SKM-1 (cell line): ENCODE measurements around the gene ZNF362.
"Not testable (repeated sequence)": the region's sequence is repeated elsewhere in the genome, so short reads cannot be mapped to it uniquely, and the experiment has no call there.

Experiments
- DNase-seq: peaks from one replicate; lab custom pipeline; 2025; ENCODE audit not compliant: unreplicated experiment; lab: John Stamatoyannopoulos, UW

The ZNF362 gene, protein sequence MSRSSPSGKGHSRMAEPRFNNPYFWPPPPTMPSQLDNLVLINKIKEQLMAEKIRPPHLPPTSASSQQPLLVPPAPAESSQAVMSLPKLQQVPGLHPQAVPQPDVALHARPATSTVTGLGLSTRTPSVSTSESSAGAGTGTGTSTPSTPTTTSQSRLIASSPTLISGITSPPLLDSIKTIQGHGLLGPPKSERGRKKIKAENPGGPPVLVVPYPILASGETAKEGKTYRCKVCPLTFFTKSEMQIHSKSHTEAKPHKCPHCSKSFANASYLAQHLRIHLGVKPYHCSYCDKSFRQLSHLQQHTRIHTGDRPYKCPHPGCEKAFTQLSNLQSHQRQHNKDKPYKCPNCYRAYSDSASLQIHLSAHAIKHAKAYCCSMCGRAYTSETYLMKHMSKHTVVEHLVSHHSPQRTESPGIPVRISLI

GRCh38 chr1:33256471-33257206 lies at the start of gene ZNF362:
ZNF362 (plus strand) TSS chr1:33256492; CDS start chr1:33270575, 14,083 bp downstream.
- DNase-seq, result peak; percentile 35

GRCh38 chr1:33211972-33212371 lies 44.3 kb upstream of the ZNF362 start:
- no peak for DNase-seq

GRCh38 chr1:33219886-33220661 lies 36.2 kb upstream of the ZNF362 start:
- no peak for DNase-seq

DNA sequence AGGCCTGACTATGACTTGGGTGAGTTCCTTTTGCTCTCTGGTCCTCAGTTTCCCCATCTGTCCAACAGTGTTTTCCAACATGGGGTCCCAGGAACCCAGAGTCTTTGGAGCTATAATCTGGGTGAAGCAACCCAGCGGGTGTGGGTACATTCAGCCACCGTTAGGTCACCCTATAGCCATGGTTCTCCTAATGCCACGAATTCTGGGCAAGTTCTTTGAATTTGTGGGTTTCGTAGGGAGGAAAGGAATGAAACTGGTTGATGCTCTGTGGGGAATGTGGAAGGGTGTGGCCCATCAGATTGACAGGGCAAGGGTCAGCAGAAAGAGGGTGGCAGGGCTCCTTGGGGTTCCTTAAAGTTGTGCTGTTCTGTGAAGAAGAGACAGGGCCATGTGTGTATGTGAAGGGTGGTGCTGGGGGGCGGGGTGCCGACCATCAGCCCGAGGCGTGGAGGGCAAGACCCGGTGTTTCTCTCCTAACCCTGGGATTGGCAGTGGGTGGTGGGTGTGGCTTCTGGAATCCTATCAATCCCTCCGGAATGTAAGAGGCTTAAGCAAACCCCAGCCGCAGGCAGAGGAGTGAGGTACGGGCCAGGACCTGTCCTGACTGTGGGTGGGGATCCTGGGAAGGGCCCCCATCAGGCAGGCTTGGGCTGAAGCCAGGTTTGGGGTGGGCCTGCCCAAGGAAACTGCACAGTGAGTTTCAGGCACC lies 35.5 kb upstream of the ZNF362 start:
- DNase-seq, result no peak

DNA sequence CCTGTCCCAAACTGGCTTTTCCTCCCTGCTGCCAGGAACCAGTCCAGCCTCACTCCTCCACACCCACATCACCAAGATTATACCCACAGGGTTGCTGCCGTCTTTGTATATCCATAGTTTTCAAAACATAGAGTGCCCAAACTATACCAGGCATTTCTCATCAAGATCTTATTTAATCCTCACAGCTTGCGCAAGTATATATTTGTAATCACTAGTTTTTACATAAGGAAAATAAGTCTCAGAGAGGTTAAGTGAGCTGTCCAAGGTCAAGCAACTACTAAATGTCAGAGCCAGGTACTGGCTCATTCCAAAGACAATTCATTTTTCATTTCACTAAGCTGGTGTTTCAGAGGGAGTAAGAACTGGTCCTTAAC lies 34.9 kb upstream of the ZNF362 start:
- no peak for DNase-seq

- no peak for DNase-seq
These were observed 33.9 kb upstream of the ZNF362 start for GRCh38 chr1:33222381-33222780.

DNA sequence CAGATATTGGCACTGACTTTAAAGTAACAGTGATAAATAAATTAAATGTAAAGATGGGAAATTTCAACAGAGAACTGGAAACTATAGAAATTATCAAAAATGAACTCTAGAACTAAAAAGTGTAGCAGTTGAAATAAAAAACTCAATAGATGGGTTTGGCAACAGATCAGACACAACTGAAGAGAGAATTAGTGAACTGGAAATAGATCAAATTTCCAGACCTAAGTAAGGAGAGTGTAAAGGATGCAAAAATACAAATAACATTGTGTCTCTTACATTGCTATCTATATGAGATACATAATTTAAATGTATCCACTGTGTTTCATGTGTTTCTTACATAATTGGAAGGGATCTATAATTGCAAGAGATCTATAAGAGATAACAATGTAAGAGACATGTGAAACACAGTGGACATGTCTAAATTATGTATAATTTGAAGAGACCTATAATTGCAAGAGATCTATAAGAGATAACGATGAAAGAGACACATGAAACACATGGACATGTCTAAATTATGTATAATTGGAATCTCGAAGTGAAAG lies 32.1 kb upstream of the ZNF362 start:
- no peak for DNase-seq

GRCh38 chr1:33225586-33225985 lies 30.7 kb upstream of the ZNF362 start:
- DNase-seq, result no peak

GRCh38 chr1:33228935-33229487 lies 27.3 kb upstream of the ZNF362 start:
- DNase-seq, result no peak

DNA sequence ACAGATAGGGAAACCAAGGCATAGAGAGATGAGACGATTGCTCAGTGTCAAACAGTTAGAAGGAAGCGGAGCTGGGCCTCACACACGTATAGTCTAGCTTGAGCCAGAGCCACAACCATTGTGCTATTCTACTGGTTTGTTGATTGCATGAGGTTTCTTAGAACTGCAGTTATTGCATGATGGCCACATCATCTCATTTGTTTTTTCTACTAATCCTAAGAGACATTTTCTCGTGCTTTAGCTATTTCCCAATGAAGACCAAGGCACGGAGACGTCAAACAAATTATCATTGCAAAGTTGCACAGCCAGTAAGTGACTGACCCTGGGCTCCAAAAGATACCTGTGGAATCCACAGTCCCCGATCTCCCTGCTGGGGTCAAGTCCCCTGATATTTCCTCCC lies 25.1 kb upstream of the ZNF362 start:
- DNase-seq, result no peak

GRCh38 chr1:33232716-33233115 lies 23.6 kb upstream of the ZNF362 start:
- no peak for DNase-seq

- DNase-seq, result no peak
These were observed 22.2 kb upstream of the ZNF362 start for GRCh38 chr1:33234131-33234530.

- DNase-seq, result no peak
These were observed 21.7 kb upstream of the ZNF362 start for GRCh38 chr1:33234588-33234990.

- DNase-seq, result no peak
These were observed 20.8 kb upstream of the ZNF362 start for GRCh38 chr1:33235521-33235920.

- DNase-seq, result no peak
These were observed 19.8 kb upstream of the ZNF362 start for GRCh38 chr1:33236498-33236897.

DNA sequence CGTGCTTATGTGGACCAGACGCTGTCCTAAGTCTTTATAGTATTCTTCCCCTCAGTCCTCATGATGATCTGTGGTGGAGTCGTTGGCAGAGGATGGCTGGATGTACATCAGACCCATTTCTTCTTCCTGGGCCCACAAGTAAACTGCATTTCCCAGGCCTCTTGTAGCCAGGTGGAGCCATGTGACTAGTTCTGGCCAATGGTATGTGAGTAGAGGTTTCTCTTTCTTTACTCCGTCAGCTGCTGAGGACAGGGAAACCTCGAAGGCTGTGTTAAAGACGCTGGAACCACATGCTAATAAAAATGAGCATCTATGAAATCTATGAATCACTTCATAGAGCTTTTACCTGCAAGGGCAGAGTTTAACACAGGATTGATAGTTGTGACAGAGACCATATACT lies 18.7 kb upstream of the ZNF362 start:
- DNase-seq, result no peak

DNA sequence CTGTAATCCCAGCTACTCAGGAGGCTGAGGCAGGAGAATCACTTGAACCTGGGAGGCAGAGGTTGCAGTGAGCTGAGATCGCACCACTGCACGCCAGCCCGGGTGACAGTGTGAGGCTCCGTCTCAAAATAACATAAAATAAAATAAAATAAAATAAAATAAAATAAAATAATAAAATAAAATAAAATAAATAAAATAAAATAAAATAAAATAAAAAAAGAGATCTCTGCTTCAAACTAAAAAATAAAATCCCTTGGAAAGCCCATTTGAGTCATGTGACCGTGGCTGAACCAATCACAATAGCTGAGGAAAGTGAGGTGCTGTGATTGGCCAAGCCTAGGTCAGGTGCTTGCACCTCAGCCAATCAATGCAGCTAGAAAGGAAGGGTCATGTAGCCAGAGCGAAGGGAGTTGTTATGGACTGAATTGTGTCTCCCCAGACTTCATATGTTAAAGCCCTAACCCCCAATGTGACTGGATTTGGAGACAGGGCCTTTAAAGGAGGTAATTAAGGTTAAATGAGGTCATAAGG lies 18.0 kb upstream of the ZNF362 start:
- DNase-seq, result not testable (repeated sequence)

- DNase-seq, result not testable (repeated sequence)
These were observed 16.9 kb upstream of the ZNF362 start for GRCh38 chr1:33239410-33239809.

DNA sequence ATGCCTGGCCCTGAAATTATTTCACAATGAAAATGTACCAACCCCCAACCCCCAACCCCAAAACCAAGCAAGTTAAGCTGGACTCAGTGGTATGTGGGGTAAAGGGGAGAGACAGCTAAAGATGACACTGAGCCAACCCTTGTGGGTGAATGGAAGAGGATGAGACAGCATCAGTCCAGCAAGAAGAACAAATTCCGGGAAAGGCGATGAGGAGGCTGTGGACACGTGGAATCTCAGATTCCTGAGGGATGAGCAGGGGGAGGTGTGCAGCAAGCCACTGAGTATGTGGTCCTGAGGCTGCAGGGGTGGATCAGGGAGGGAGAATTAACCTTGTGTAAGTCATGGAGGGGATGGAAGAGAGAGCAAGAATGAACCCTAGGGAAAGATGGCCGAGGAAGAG lies 14.4 kb upstream of the ZNF362 start:
- DNase-seq, result no peak

DNA sequence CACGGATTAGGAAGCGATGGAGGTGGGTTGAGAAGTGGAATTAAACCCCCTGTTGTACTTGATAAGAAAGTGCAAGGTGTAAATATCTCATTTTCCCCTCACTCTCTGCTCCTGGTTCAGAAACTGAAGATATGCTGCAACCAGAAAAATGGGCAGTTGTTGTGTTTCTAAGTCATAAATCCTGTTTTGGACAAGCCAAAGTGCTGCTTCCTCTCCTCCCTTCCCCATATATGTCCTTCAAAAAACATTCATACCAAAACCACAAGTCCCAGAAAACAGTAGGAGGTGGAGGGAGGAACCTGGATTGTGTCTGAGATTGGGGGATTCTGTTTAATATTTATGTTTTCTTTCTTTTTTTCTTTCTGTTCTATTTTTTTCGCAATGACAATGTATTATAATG lies 13.6 kb upstream of the ZNF362 start:
- no peak for DNase-seq
